Measurements from ENCODE around the gene TSHZ1. TPM values are rescaled to one million over a fixed set of nuclear protein-coding genes. Genes with fewer than 3 reads are reported as not detected.

Gene TSHZ1
- total RNA-seq, 1 experiment from 2014 or later, result 9.7 TPM

GRCh38 chr18:75247611-75248421 lies 37.2 kb downstream of the TSHZ1 start:
- ChIA-PET CTCF (interaction anchor here (0.7 kb wide), 1 partner anchor 11 kb away, joined by 3 read pairs; no protein-coding TSS in a partner anchor), POLR2A (interaction anchor here (0.7 to 2.1 kb wide), 7 partner anchors 18 to 513 kb away, joined by 3 to 24 read pairs (median 4); partner anchors contain the start of genes PTGR3 and TSHZ1)
- peaks cover 34% of the 10 kb centered on the region for H3K4me1 Mint-ChIP-seq (ENCODE audit: insufficient read depth, unreplicated experiment)
- no peaks in the 10 kb centered on the region for H3K27me3 Mint-ChIP-seq (ENCODE audit: insufficient read depth, unreplicated experiment)
- TF ChIP-seq, protein P1, sequence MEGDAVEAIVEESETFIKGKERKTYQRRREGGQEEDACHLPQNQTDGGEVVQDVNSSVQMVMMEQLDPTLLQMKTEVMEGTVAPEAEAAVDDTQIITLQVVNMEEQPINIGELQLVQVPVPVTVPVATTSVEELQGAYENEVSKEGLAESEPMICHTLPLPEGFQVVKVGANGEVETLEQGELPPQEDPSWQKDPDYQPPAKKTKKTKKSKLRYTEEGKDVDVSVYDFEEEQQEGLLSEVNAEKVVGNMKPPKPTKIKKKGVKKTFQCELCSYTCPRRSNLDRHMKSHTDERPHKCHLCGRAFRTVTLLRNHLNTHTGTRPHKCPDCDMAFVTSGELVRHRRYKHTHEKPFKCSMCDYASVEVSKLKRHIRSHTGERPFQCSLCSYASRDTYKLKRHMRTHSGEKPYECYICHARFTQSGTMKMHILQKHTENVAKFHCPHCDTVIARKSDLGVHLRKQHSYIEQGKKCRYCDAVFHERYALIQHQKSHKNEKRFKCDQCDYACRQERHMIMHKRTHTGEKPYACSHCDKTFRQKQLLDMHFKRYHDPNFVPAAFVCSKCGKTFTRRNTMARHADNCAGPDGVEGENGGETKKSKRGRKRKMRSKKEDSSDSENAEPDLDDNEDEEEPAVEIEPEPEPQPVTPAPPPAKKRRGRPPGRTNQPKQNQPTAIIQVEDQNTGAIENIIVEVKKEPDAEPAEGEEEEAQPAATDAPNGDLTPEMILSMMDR (IDR thresholded peaks at IDR 0.05; ENCODE audit: unreplicated experiment), result no peak
- peak; percentile 50 for DNase-seq (ENCODE audit: unreplicated experiment)
- H3K36me3 Mint-ChIP-seq (ENCODE audit: insufficient read depth, unreplicated experiment), result no peaks in the 10 kb centered on the region
- H3K9me3 Mint-ChIP-seq (ENCODE audit: unreplicated experiment), result no peaks in the 10 kb centered on the region
- peak overlapping the region; percentile 95 for H3K27ac Mint-ChIP-seq (ENCODE audit: low read depth, unreplicated experiment)
- intact Hi-C loops (cut with micrococcal nuclease), result loop anchor here (1.0 to 5.0 kb wide), 3 partner anchors 36 to 229 kb away; partner anchors contain the start of gene TSHZ1
- H3K4me3 Mint-ChIP-seq (ENCODE audit: unreplicated experiment), result peak overlapping the region; percentile 80
- BruUV-seq (replicated peaks), result TSS peak; percentile 65

DNA sequence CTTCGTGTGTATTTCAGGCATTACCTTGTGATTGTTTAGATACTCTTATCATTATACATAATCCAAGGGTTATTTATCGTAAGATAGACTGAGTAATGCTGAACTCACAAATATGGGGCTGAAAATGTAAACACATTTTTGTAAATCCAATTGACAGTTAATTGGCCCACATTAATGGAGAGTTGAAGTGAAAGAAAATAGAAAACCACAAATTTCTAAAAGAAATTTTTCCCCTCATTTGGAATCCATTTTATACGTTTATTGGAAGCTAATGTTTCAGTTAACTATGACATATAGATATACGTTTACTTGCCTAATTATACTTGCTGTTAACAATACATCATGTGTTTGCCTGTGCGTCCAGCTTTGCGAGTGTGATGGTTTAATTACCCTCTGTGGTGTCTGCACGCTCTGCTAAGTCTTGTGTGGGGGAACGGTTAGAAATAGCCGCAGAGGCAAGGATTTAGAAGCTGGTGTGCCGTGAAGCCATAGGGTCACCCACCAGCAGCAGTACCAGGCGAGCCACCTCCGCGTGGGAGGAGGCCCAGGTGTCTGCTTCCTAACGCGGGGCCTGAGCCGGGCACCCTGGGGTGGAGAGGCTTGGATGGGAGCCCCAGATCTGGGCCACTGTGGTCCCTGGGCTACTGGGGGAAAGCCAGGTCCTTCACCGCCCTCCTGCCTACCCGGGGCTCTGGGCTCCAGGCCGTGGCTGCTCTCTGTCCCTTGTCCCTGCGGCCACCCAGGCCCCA lies 38.0 kb downstream of the TSHZ1 start:
- DNase-seq (ENCODE audit: unreplicated experiment), result no peak
- no peaks in the 10 kb centered on the region for H3K36me3 Mint-ChIP-seq (ENCODE audit: insufficient read depth, unreplicated experiment)
- no peaks in the 10 kb centered on the region for H3K27me3 Mint-ChIP-seq (ENCODE audit: insufficient read depth, unreplicated experiment)
- H3K27ac Mint-ChIP-seq (ENCODE audit: low read depth, unreplicated experiment), result peak overlapping the region; percentile 95
- POLR2A ChIA-PET, result interaction anchor here (0.8 to 2.1 kb wide), 5 partner anchors 33 to 296 kb away, joined by 3 to 24 read pairs (median 6); partner anchors contain the start of genes PTGR3 and TSHZ1
- no TSS peak for BruUV-seq (replicated peaks)
- intact Hi-C loops (cut with micrococcal nuclease), result loop anchor here (5.0 kb wide), 2 partner anchors 36 to 229 kb away; partner anchors contain the start of gene TSHZ1
- H3K4me1 Mint-ChIP-seq (ENCODE audit: insufficient read depth, unreplicated experiment), result peaks cover 41% of the 10 kb centered on the region
- peak overlapping the region; percentile 80 for H3K4me3 Mint-ChIP-seq (ENCODE audit: unreplicated experiment)
- TF ChIP-seq, protein P1 (IDR thresholded peaks at IDR 0.05; ENCODE audit: unreplicated experiment), result no peak
- no peaks in the 10 kb centered on the region for H3K9me3 Mint-ChIP-seq (ENCODE audit: unreplicated experiment)
- CTCF ChIA-PET, result no interaction called here

- TF ChIP-seq, protein P1 (IDR thresholded peaks at IDR 0.05; ENCODE audit: unreplicated experiment), result no peak
- peak overlapping the region; percentile 95 for H3K27ac Mint-ChIP-seq (ENCODE audit: low read depth, unreplicated experiment)
- H3K27me3 Mint-ChIP-seq (ENCODE audit: insufficient read depth, unreplicated experiment), result no peaks in the 10 kb centered on the region
- H3K4me1 Mint-ChIP-seq (ENCODE audit: insufficient read depth, unreplicated experiment), result peaks cover 42% of the 10 kb centered on the region
- ChIA-PET CTCF (no interaction called here), POLR2A (interaction anchor here (1.2 to 2.1 kb wide), 3 partner anchors 36 to 296 kb away, joined by 3 to 24 read pairs (median 11); partner anchors contain the start of genes PTGR3 and TSHZ1)
- no peak overlapping the region for H3K4me3 Mint-ChIP-seq (ENCODE audit: unreplicated experiment)
- no peaks in the 10 kb centered on the region for H3K9me3 Mint-ChIP-seq (ENCODE audit: unreplicated experiment)
- BruUV-seq (replicated peaks), result no TSS peak
- intact Hi-C loops (cut with micrococcal nuclease), result loop anchor here (5.0 kb wide), 2 partner anchors 37 to 228 kb away; partner anchors contain the start of gene TSHZ1
- H3K36me3 Mint-ChIP-seq (ENCODE audit: insufficient read depth, unreplicated experiment), result no peaks in the 10 kb centered on the region
- no peak for DNase-seq (ENCODE audit: unreplicated experiment)
These were observed 38.5 kb downstream of the TSHZ1 start for GRCh38 chr18:75249175-75249518.
